Kidney tubule cell (primary cell): ENCODE results near the gene JADE3.
"Not testable (repeated sequence)": the region's sequence is repeated elsewhere in the genome, so short reads cannot be mapped to it uniquely, and the experiment has no call there.

Experiments used
- DNase-seq: peaks from one replicate; pipeline ENCODE4 v3.0.0-alpha.2; 2018; ENCODE audit warnings: low spot score

Gene JADE3

DNA sequence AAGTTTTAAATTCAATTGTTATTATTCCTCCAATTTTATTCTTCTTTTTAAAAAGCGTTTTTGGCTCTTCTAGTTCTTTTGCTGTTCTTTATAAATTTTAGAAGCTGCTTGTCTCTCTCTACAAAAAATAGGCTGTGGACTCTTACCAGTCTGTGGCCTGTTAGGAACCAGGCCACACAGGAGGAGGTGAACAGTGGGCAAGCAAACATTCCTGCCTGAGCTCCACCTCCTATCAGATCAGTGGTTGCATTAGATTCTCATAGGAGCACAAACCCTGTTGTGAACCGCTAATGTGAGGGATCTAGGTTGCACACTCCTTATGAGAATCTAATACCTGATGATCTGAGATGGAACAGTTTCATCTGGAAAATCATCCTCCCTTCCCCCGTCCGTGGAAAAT lies 23.1 kb downstream of the JADE3 start:
- no peak for DNase-seq

- DNase-seq, result no peak
These were observed 26.4 kb downstream of the JADE3 start for GRCh38 chrX:46938589-46938988.

GRCh38 chrX:46941341-46941740 lies 29.1 kb downstream of the JADE3 start:
- DNase-seq, result peak; percentile 33

GRCh38 chrX:46953137-46953527 lies 40.9 kb downstream of the JADE3 start:
- no peak for DNase-seq

DNA sequence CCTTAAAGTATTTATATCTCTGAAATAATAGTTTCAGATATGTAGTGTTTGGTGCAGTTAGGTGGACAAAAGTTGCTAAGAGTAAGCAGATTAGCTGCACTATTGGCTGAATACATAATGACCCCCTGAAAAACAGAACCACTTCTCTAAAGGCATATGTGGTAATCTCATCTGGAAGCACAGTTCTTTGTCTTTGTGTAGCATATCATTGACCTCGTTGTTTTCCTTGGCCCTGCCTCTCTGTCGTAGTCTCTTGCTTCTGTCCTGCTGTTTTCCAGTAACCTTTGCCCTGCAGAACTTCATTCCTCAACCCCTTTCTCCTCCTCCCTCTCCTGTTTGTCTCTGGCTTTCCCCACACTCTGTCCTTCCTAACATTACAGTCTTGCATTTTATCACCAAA lies 41.4 kb downstream of the JADE3 start:
- no peak for DNase-seq

- DNase-seq, result no peak
These were observed 42.5 kb downstream of the JADE3 start for GRCh38 chrX:46954716-46955115.

DNA sequence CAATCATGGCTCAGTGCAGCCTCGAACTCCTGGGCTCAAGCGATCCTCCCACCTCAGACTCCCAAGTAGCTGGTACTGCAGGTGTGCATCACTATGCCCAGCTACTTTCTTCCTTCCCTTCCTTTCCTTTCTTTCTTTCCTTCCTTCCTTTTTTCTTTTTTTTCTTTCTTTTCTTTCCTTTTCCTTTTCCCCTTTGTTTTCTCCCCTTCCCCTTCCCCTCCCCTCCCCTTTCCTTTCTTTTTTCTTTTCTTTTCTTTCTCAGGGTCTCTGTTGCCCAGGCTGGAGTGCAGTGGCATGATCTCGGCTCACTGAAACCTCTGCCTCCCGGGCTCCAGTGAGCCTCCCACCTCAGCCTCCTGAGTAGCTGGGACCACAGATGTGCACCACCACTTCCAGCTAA lies 44.4 kb downstream of the JADE3 start:
- DNase-seq, result not testable (repeated sequence)

DNA sequence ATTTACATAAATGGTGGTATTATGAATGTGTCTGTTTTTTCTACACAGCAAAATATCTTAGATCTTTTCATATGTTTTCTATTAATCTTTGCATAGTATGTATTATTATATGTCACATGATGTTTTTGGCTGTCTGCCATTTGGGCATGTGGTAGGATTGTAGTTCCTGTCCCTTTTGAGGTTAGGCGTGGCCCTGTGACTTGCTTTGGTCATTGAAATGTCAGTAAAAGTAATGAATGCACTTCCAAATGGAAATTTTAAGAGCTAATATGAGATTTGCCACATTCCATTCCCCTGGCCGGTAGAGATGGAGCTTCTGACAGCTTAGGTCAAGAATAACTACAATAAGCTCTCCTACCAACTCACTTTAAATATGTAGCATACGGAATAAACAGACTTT lies 45.1 kb downstream of the JADE3 start:
- no peak for DNase-seq

DNA sequence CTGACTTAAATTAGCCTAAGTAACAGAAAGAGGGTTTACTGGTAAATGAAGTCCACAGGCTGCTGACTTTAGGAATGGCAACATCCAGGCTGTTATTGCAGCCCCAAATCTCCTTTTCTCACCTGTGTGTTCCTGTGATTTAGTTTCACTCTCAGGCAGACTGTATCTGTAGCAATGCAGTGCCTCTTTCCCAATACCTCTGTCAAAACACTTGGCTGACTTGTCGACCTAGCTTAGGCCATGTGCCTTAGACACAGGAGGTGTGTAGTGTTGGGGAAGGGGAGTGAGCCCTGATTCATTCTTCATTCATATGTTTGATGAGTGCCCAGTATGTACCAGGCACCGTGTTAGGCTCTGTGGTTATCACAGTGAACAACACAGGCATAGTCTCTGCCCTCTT lies 46.9 kb downstream of the JADE3 start:
- no peak for DNase-seq

DNA sequence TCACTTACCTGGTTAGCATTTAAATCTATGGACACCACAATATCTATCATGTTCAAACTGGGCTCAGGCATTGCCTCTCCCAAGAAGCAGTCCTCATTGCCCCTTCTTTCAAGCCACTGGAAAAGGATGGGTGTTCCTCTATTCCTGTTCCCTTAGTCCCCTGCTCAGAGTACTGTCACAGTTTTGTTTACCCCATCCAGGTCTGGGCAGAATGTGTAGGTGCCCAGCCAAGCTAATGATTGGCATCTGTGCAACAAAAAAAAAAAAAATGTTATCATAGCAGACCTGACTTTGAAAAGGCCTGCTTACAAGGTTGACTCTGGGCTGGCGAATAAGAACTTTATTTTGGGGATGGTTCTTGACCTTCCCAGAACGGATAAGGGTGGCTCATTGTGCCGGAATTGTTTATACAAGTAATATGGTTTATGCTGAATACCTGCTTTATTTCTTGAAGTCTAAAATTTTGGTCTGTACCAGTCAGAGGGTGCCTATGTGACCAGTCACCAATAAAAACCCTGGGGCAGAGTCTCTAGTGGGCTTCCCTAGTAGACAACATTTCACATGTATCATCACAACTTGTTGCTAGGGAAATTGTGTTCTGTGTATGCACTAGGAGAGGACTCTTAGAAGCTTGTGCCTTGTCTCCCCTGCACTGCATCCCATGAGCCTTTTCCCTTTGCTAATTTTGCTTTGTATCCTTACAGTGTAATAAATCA lies 47.9 kb downstream of the JADE3 start:
- DNase-seq, result no peak

DNA sequence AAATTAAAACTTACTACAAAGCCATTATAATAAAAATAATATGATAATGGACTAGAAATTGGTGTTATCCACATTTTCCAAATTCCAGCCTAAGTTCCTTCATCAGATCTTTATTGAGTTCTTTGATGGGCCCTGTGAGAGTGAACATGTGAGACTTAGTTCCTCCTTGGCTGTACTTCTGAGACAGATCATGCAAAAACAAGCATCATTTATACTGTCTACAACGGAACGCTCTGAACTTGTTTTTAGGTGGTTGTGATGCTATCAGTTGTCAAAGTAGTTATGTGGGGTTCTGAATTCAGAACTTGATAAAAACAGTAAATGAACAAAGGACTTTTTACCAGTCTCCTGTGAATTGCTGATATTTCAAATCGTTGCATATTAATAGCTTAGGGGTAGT lies 48.9 kb downstream of the JADE3 start:
- DNase-seq, result no peak

GRCh38 chrX:46961574-46962283 lies 49.5 kb downstream of the JADE3 start:
- no peak for DNase-seq

DNA sequence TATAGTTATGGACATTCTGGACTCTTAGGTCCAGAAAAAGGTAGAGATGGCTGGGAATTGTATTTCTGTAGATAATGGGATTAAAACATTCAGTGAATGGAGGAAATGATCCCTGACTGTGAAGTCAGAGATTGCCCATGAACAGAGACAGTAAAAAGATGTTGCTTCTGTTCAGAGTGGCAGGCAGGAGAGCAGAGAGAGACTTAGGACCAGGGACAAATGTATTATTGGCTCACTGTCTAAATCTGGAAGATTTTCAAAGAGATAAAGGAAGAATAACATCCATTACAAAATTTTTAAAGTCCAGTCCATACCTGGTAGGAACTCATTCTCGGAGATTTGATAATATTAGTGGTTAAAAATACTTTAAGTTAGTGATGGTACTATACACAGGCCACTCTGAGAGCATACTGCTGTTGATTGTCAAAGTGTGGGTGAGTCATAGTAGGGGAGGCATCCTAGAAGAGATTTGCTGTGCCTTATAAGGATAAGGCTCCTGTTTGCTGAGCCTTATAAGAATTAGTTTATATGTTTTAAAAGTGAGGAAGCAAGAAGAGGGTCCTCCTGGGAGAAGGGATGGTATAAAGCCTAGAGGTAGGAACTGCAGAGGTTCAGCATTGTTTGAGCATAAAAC lies 53.0 kb downstream of the JADE3 start:
- DNase-seq, result peak; percentile 25

- peak; percentile 54 for DNase-seq
These were observed 55.3 kb downstream of the JADE3 start for GRCh38 chrX:46967547-46967946.

- not testable (repeated sequence) for DNase-seq
These were observed 64.8 kb downstream of the JADE3 start for GRCh38 chrX:46977046-46977445.

DNA sequence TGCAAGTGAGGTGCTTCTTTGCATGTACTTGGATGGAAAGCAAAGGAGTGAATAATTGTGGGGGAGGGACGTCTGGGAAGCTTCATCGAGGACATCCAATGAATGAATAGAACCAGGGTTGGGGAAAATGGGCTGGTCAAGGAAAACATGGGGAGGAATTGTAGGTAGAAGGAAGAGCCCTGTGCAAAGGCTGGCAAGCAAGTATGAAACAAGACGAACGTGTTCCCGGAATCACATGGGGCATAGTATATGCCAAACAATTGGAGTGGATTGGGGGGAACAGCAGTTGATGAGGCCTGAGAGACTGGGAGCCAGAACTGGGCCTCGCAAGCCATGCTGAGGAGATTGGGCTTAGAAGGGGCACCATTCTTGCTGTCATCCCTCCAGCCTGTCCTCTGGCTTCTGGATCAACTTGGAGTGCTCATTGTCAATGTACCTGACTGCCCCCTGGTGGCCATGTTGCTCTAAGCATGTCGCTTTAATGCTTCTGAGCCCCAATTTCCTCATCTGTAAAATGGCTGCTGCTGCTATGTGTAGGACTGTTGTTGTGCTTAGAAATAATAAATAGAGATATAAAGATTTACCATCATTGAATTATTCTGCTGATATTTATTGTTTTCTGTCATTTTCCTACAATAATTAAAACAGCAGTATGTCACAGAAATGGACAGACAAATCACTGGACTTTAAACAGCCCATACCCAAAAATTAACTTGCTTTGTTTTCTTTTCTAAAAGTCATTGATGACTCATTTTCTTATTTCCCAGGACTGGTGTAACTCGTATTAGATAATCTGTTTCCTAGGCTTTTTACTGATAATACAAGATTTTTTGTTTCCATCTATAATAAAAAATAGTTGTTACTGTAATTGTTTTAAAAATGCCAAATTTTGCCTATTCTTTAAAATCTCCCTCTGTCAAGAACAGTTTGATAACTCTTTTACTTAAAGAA lies 66.4 kb downstream of the JADE3 start:
- DNase-seq, result peak; percentile 77

DNA sequence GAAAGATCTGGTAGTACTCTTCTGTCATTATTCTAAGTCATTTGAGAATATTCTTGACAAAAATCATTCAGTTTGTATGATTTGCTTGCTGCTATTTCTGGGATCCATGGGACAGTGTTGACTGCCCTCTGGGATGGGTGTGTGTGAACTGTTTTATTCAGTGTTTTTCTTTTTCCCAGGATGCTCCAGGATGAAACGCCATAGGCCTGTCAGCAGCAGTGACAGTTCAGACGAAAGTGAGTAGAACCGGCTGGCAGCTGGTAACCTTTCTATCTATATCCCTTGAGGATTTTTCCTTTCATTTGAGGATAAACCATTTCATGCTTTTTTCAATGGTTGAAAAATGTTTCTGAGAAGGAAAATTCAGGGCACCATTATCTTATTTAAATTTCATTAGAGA lies 72.5 kb downstream of the JADE3 start:
- no peak for DNase-seq

DNA sequence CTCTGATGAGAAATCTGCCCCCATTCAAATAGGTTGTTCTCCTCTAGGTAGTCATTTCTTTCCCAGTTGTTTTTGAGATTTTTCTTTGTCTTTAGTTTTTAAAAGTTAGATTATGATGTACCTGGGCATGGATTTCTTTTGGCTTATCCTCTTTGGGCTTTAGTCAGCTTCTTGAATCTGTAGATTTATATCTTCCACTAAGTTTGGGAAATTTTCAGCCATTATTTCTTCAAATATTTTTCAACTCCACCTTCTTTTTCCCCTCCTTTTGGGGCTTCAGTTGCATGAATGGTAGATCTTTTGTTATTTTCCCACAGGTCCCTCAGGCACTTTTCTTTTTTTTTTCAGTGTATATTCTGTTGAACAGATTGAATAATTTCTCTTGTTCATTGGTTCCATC lies 77.3 kb downstream of the JADE3 start:
- DNase-seq, result no peak

DNA sequence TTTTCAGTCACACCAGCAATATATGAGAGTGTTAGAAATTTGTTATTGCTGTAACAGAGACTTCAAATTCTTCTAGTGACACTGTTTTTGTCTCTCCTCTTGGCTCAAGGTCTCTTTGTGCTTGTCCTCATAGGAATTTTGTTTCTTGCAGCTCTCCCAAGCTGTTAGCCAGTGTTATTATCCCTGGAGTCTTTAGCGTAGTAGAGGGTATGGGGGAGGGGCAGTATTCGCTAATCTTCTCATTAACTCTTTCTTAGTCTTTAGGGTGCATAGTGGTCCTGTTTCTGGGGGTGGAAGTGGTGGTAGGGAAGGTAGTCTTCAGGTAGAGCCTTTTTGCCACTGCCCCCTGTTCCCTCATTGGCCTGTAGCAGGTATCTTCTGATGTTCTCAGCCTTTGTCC lies 79.4 kb downstream of the JADE3 start:
- DNase-seq, result no peak

GRCh38 chrX:46992070-46992469 lies 79.8 kb downstream of the JADE3 start:
- no peak for DNase-seq

GRCh38 chrX:46994096-46994495 lies 81.9 kb downstream of the JADE3 start:
- DNase-seq, result no peak

DNA sequence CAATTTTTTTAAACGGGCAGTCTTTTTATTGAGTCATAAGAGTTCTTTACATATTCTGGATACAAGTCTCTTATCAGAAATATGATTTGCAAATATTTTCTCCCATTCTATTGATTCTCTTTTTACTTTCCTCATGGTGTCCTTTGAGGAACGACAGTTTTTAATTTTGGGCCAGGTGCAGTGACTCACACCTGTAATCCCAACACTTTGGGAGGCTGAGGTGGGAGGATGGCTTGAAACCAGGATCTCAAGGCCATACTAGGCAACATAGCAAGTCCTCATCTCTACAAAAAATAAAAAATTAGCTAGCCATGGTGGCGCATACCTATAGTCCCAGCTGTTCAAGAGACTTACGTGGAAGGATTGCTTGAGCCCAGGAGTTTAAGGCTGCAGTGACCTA lies 99.9 kb downstream of the JADE3 start:
- no peak for DNase-seq
